Esophagus muscularis mucosa (tissue), 4 donors: Measurements from ENCODE around the gene BCL11A. TPM values are rescaled to one million over a fixed set of nuclear protein-coding genes. Genes with fewer than 3 reads are reported as not detected.

Experiments used
- DNase-seq: peaks from one replicate; pipeline ENCODE4 v3.0.0-alpha.2; 2017; ENCODE audit errors: extremely low spot score
- H3K27ac ChIP-seq, 4 donors: fragments of 200-600 bp; sonication (generic); replicated peaks in 1 of 4; 1 replicate in 3 of 4; 2 replicates in 1 of 4; pipeline ENCODE4 v1.5.1; 2016 to 2019; ENCODE audit warnings: mild to moderate bottlenecking in 1 of 4
- H3K27me3 ChIP-seq, 4 donors: fragments of 200-600 bp; sonication (generic); one replicate each; pipeline versions ENCODE4 v1.5.1 to v1.6.0; 2016 to 2019
- H3K36me3 ChIP-seq, 4 donors: fragments of 200-600 bp; sonication (generic); one replicate each; pipeline ENCODE4 v1.5.1; 2016 to 2019
- H3K4me1 ChIP-seq, 4 donors: fragments of 200-600 bp; sonication (generic); one replicate each; pipeline ENCODE4 v1.5.1; 2016 to 2019
- H3K4me3 ChIP-seq, 4 donors: fragments of 200-600 bp; sonication (generic); 1 replicate in 2 of 4; 2 replicates in 2 of 4; pipeline ENCODE4 v1.5.1; 2016 to 2019; ENCODE audit warnings: mild to moderate bottlenecking in 4 of 4, moderate library complexity in 1 of 4
- H3K9me3 ChIP-seq, 4 donors: fragments of 200-600 bp; sonication (generic); 1 replicate in 3 of 4; 2 replicates in 1 of 4; pipeline ENCODE4 v1.5.1; 2016 to 2019
- EP300 ChIP-seq: sonication (generic); formaldehyde crosslinking; IDR thresholded peaks from one replicate; pipeline ENCODE4 v1.6.1; 2017; ENCODE audit warnings: antibody characterized with exemption
- POLR2A ChIP-seq: fragments of 450-650 bp; IDR thresholded peaks from one replicate; pipeline ENCODE4 v1.6.1; 2017; ENCODE audit warnings: antibody characterized with exemption, moderate library complexity, mild to moderate bottlenecking, low read depth
- POLR2AphosphoS5 ChIP-seq, 2 donors: sonication (generic); formaldehyde crosslinking; IDR thresholded peaks; one replicate each; pipeline ENCODE4 v1.6.1; 2017; ENCODE audit warnings: antibody characterized with exemption in 2 of 2
- WGBS: methylation state at CpG from one replicate; pipeline ENCODE4 v1.1.5; 2018; 5-methylcytosine and 5-hydroxymethylcytosine counted together
- intact Hi-C: fragments of 100-400 bp; cut with DNase I; formaldehyde crosslinking; loops from one replicate; pipeline ENCODE4 v1.15.1; 2023
- total RNA-seq, 4 donors: library from RNA; depleted of rRNA; stranded (reverse); fragments of >200 nt; gene quantifications; one replicate each; pipeline versions ENCODE4 v1.1.0 to v1.2.1, GENCODE V29; 2016
- TF ChIP-seq, protein P1 (sequence below), 3 experiments: fragments of 200-600 bp in 2 of 3; fragments of 450-650 bp in 1 of 3; sonication (generic) in 2 of 3; IDR thresholded peaks; one replicate each; pipeline ENCODE4 v1.5.1; 2017 to 2019; ENCODE audit warnings: antibody characterized with exemption in 3 of 3, mild to moderate bottlenecking in 2 of 3, moderate library complexity in 1 of 3

Gene BCL11A
- total RNA-seq, 4 donors from 2014 or later = 3.5 to 11.3 (median 4.7) TPM

- DNase-seq = no peak
- no peak overlapping the region for H3K27ac ChIP-seq
- WGBS = 65% methylated on average over 2 of the region's 2 CpGs
- peaks cover 0 to 7% (median 0%) of the 10 kb centered on the region in 4 donors for H3K4me1 ChIP-seq
- no peaks in the 10 kb centered on the region for H3K9me3 ChIP-seq
- H3K27me3 ChIP-seq = no peaks in the 10 kb centered on the region
- TF ChIP-seq POLR2AphosphoS5 (IDR thresholded peaks at IDR 0.05) = no peak
- no peak for TF ChIP-seq EP300
- no peak for TF ChIP-seq POLR2A
- TF ChIP-seq, protein P1, sequence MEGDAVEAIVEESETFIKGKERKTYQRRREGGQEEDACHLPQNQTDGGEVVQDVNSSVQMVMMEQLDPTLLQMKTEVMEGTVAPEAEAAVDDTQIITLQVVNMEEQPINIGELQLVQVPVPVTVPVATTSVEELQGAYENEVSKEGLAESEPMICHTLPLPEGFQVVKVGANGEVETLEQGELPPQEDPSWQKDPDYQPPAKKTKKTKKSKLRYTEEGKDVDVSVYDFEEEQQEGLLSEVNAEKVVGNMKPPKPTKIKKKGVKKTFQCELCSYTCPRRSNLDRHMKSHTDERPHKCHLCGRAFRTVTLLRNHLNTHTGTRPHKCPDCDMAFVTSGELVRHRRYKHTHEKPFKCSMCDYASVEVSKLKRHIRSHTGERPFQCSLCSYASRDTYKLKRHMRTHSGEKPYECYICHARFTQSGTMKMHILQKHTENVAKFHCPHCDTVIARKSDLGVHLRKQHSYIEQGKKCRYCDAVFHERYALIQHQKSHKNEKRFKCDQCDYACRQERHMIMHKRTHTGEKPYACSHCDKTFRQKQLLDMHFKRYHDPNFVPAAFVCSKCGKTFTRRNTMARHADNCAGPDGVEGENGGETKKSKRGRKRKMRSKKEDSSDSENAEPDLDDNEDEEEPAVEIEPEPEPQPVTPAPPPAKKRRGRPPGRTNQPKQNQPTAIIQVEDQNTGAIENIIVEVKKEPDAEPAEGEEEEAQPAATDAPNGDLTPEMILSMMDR (IDR thresholded peaks at IDR 0.05) = no peak
- no peaks in the 10 kb centered on the region for H3K36me3 ChIP-seq
- intact Hi-C loops = no loop called here
- no peak overlapping the region for H3K4me3 ChIP-seq
Observed at GRCh38 chr2:60474301-60474700, 79.2 kb downstream of the BCL11A start.

DNA sequence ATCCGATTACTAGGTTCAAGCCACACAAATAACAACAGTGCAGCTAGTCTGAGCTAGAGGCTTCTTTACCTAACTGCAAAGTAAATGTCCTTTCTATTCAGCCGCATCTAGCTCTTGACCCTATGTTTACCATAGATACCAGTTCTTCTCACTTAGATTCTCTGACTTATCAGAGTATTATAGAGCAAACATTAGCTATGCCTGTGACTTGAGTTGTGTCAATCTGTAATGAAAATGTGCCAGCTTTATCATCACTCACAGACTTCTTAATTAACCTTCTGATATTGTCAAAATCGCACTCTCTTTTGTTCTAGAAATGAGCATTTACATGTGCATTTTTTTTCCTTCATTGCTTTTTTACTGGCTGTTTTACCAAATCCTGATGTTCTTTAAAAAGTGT is 79.9 kb downstream of the BCL11A start:
- no peak overlapping the region for H3K27ac ChIP-seq
- H3K9me3 ChIP-seq = no peaks in the 10 kb centered on the region
- no peak for DNase-seq
- no peak overlapping the region for H3K4me3 ChIP-seq
- intact Hi-C loops = no loop called here
- H3K4me1 ChIP-seq = peaks cover 0 to 7% (median 0%) of the 10 kb centered on the region in 4 donors
- 95% methylated on average over 3 of the region's 3 CpGs for WGBS
- no peaks in the 10 kb centered on the region for H3K36me3 ChIP-seq
- TF ChIP-seq, protein P1 (IDR thresholded peaks at IDR 0.05) = no peak
- no peaks in the 10 kb centered on the region for H3K27me3 ChIP-seq

DNA sequence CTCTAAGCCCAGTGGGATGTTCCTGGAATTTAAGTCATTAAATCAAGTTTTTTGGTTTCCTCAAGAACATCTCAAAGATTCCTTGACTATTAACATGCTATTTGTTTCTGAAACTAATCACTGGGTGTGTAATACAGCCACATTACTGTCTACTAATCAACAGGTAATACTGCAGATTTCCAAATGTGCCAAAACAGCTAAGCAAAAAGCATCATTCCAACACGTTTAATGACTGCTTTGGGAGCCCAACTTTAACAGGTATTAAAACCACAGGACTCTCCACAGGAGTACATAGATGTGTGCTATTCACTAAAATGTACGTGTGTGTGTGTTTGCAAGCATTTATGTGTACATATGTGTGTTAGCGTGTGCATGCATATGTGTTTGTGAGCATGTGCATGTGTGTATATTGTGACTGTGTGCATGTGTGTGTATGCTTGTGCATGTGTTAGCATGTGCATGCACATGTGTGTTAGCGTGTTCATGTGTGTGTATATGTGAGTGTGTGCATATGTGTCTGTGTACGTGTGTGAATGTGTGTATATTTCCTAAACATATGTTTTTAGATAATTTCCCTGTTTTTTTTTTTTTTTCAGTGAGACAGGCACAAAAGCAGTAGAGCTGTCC is 80.7 kb downstream of the BCL11A start:
- 96% methylated on average over 5 of the region's 5 CpGs for WGBS
- no peaks in the 10 kb centered on the region for H3K9me3 ChIP-seq
- no peaks in the 10 kb centered on the region for H3K36me3 ChIP-seq
- intact Hi-C loops = no loop called here
- TF ChIP-seq, protein P1 (IDR thresholded peaks at IDR 0.05) = no peak
- TF ChIP-seq POLR2AphosphoS5 (IDR thresholded peaks at IDR 0.05) = no peak
- TF ChIP-seq EP300 = no peak
- TF ChIP-seq POLR2A = no peak
- no peak for DNase-seq
- H3K27ac ChIP-seq = no peak overlapping the region
- no peaks in the 10 kb centered on the region for H3K27me3 ChIP-seq
- peaks cover 0 to 7% (median 0%) of the 10 kb centered on the region in 4 donors for H3K4me1 ChIP-seq
- no peak overlapping the region for H3K4me3 ChIP-seq

DNA sequence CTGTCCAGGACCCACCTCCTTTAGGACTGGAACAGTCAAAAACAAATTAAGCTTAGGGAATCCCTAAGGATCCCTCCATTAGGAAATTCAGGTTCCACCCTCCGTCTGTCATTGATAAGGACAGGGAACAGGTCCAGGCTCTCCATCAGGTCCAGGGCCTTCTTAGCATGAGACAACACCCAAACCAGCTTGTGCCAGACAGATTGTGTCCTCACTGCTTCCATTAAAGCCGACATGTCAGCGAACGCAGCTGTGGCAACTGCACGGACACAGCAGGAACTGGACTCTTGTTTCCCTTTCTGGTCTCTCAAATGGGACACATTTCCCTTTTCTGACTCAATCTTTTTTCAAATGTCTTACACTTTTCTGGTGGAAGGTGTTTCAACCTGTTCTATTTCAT is 81.4 kb downstream of the BCL11A start:
- Histone ChIP-seq H3K4me3 (no peak overlapping the region), H3K36me3 (no peaks in the 10 kb centered on the region), H3K27ac (no peak overlapping the region), H3K4me1 (peaks cover 0 to 7% (median 0%) of the 10 kb centered on the region in 4 donors), H3K9me3 (no peaks in the 10 kb centered on the region), H3K27me3 (no peaks in the 10 kb centered on the region)
- TF ChIP-seq POLR2AphosphoS5 (IDR thresholded peaks at IDR 0.05) (no peak), POLR2A (no peak)
- TF ChIP-seq, protein P1 (IDR thresholded peaks at IDR 0.05) = no peak
- 82% methylated on average over 5 of the region's 5 CpGs for WGBS
- no peak for DNase-seq
- intact Hi-C loops = no loop called here

DNA sequence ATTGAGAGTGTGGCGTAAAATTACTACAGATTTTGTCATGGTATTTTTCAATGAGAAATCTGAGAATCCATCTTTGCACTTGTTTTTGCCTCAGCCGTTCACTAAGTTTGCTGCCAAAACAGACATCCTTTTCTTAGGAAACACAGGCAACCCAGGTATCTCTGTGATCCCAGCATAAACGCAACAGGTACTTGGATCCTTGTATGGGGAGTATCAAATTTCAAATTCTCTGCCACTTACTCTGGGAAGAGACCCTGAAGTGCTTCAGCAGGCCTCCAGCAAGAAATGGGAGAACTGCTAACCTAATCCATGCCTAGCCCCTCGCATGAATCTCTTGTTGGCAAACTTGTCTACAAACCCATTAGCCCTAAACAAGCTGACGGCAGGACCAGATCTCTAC is 83.1 kb downstream of the BCL11A start:
- TF ChIP-seq POLR2A (no peak), POLR2AphosphoS5 (IDR thresholded peaks at IDR 0.05) (no peak), EP300 (no peak)
- TF ChIP-seq, protein P1 (IDR thresholded peaks at IDR 0.05) = no peak
- intact Hi-C loops = no loop called here
- Histone ChIP-seq H3K4me1 (no peaks in the 10 kb centered on the region), H3K9me3 (no peaks in the 10 kb centered on the region), H3K27me3 (no peaks in the 10 kb centered on the region), H3K36me3 (no peaks in the 10 kb centered on the region), H3K27ac (no peak overlapping the region), H3K4me3 (no peak overlapping the region)
- 75% methylated on average over 5 of the region's 5 CpGs for WGBS
- no peak for DNase-seq
